SHP77 (cell line): Measurements from ENCODE around the gene PRELID3B.

Source experiments
- DNase-seq, 2 experiments: peaks; one replicate each; lab custom pipeline; 2025; lab: John Stamatoyannopoulos, UW

The PRELID3B gene

DNA sequence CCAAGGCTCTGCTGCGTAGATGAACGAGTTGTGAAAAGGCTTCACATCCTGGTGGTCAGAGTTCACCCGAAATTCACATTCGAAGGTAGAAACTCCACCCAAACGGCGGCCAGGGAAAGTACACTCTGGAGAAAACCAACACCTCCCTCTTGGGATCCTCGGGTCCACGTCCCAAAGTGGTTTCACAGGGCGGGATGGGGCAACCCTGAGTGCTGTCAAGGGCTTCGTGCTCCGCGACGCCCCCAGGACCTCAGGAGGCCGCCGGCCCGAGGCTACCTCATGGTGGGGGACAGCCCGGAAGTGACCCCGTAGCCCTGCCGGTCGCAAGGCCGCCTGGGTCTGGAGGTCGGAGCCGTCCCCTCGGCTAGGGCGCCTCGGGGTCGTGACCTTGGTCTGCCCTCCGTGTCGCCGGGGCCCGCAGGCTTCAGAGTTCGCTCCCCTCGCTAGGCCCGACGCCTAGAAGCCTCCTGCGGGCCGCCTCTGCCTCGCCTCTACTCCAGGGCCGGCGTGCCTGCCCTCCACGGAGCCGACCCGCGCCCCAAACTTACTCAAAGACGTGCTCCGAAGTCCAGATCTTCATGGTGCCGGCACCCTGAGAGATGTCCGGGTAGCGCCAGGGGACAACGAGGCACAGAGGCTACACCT, at the start of gene PRELID3B:
TSS of gene PRELID3B (minus strand) at position 636 of the 645 bp plus-strand sequence. CDS start at position 580, 56 bp downstream.
- DNase-seq: peak; percentile 13 to 57

DNA sequence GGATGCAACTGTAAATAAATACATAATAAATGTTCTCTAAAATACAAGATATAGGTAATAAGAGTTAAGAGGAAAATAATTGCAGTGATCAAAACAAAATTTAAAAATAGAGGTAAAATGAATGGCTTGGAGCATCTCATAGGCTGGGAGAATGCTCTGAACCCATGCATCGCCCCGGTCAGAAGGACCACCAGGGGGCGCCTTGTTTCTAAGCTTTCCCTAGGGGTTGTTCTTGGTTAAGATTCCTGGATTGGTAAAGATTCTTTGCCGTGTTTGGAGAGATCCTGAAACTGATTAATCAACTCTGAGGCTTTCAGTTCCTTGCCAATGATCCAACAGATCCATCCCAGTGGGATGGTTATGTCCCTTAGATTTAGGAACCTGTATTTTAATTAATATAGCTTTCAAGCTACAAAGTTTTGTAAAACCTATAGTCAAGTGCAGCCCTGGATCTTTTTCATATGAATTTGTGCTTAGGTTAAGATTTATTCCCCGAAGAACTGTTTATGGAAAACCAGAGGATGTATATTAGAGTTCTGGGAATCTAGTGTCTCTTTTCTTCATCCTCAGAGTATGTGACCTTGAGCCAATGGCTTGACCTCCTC, 45.3 kb upstream of the PRELID3B start:
- peak; percentile 75 to 84 for DNase-seq

DNA sequence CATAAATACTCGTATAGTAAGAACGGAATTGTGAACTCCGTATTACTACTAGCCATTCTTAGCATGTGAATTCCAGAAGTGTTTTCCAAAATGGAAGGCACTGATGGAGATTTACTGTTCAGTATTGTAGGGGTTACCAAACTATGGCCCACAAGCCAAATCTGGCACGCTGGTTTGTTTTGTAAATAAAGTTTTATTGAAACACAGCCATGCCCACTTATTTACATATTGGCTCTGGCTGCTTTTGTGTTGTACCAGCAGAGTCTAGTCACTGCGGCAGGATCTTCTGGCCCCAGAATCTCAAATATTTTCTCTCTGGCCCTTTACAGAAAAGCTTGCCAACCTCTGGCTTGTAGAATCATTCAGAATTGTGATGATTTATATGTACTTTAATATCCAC, 44.3 kb upstream of the PRELID3B start:
- DNase-seq: no peak

DNA sequence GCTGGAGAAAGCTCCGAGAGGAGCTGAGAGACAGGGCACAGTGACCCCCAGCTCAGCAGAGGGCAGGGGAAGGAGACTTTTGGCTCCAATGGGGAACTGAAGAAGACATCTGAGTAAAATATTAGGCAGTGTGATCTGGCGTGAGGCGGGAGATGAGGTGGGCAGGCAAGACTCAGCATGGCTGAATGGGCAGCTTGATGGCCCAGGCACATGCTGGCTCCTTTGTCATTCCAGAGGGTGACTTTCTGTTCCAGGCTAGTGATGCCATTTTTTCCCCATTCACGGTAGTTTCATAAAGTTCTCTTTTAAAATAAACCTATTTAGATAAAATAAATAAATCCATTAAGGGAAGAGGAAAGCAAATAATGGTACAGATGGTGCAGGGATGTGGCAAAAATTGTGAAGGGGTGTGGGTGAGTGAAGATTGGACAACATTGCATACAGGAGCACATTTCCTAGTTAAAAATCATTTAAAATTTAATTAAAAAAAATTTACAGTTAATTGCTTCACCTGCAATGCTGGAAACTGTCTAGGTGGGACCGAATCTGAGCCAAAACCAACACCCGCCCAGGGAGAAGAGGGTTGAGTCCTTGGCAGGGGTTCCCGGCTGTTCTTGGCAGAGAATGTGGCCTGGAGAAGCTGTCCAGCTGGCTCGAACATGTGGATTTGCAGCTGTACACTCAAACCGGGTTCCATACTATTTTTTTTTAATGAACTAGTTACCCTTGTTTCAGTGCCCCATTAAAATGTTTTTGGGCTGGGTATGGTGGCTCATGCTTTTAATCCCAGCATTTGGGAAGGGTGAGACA, 41.7 kb upstream of the PRELID3B start:
- DNase-seq: no peak

DNA sequence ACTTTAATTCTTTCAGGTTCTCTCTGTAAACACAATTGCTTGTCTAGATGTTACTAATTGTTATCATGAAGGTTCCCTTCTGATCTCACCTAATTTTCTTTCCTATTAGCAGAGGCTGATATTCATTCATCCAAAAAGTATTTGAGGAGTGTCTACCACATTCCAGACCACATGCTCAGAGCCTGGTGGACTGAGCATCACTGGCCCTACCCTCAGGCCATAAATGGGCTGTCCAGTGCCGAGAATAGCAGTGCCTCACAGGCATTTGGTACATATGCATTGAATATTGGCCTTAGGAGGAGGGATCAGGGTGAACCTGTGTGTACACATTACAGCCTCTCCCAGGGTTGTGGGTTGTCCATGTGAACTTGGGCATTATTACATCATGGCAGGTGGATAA, 40.4 kb upstream of the PRELID3B start:
- no peak for DNase-seq

DNA sequence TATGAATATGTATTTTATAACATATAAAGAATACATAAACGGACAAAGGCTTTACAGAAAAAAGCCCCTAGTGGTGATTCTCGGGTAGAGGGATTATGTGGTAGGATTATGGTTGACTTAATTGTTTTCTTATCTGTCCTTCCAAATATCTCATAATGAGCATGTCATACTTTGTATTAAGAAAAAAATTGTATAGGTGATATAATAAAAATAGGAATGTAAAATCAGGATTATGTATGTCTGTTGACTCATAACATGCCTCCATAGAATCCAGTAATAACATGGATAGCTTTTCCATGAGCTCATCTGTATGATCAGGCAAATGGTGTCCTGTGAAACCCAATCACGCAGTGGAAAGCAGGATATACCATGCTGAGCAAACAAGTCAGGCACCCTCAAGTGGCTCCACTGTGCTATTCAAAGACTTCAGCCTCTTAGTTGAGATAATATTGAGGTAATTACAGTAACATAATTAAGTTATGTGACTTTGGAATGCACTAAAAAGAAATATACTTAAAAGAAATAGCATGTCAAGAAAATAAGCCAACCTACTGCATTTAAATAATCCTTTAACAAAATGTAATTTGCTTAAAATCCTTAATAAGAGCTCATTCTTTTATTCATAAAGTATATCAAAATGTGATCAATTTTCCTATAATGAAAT, 39.6 kb upstream of the PRELID3B start:
- peak; percentile 68 to 86 for DNase-seq

DNA sequence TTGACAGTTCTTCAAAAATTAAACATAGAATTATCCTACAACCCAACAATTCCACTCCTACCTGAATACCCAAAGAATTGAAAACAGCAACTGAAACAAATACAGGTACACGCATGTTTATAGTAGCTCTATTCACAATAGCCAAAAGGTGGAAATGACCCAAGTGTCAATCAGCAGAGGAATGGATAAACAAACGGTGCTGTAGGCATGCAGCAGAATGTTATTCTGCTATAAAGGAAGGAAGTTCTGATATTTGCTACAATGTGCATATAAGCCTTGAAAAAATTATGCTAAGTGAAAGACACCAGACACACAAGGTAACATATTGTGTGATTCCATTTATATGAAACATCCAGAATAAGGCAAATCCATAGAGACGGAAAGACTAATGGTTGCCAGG, 38.5 kb upstream of the PRELID3B start:
- DNase-seq: no peak

DNA sequence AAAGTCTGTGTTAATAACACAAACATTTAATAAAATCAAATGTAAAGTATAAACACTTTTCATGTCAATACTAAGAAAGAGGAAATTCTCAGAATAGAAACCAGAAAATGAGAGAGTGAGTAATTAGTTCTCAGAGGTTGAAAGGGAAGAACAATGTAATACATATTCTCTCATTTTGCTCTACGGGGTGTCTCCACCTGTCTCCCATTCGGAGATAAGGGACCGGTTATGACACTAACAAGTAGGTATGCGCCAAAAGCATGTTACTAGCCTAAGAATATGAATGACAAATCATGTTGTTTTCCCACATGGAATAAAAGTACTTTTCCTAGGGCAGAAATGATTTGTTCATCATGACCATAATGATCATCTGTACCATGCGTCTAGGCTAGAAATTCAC, 35.6 kb upstream of the PRELID3B start:
- DNase-seq: no peak

DNA sequence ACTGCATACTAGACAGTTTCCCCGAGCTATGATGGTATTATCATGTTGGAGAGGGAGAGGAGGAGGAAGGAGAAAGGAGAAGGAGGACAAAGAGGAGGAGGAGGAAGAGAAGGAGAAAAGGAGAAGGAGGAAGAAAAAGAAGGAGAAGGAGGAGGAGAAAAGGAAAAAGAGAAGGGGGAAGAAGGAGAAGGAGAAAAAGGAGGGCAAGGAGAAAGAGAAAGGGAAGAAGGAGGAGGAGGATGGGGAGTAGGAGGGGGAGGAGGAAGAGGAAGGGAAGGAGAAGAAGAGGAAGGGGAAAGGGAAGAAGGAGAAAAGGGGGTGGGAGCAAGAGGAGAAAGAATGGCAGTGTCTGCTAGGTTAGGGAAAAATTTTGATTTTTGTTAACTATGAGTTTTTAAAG, 35.1 kb upstream of the PRELID3B start:
- DNase-seq: no peak

DNA sequence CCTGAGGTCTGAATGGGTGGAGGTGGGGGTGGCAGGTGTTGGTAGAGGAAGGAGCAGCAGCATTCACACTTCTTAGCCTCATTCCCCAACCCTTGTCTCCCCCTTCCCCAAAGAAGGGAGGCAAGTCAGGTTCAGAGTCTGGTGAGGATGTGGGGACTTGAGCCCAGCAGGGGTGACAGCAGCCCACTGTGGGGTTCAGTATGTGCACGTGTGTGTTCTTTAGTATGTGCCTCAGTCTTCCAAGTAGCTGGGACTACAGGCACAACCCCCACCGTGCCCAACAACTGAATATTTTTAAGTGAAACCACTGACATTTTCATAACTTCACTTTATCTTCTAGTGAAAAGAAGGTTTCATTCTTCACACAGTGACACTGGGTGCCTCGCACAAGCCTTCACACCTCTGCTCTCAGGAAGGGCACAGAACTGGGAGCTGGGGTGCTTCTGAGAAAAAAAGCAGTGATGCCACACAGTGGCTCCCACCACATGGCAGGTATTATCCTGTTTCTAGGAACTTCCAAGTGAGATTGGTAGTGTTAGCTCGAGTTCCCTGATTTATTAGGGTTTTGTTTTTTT, 33.4 kb upstream of the PRELID3B start:
- DNase-seq: no peak

DNA sequence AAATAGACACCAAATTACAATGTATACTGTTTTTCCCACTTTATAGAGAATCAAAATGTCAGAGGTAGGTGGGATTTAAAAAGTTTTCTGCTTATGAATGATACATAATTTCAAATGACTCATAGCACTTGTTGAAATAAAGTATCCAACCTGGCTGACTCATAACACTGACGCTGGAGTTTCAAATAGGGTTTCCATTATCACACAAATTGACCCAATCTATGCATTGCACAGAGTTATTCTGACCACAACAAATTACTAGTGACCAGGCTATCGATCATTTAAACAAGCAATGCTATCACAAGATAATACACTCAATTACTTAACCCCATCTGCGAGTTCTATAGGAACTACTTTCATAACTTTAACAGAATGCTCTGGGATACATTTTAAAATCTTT, 31.9 kb upstream of the PRELID3B start:
- DNase-seq: no peak

DNA sequence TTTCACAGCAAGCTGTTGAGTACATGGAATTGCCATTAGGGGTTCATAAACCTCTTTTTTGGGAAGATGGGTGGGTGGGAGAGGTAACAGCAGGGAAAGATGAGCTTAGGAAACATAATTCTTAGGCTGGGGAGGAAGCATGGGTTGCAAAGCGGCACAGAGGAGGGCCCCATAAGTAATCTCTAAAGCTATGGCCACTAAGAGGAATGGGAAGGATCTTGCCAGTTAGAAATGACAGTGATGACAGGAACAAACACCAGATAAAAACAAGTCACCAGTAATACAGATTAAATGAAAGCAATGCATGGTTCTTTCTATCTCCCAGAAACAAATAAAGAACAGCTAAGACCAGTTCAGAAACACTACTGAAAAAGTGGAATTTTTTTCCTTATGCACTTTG, 31.0 kb upstream of the PRELID3B start:
- no peak for DNase-seq

DNA sequence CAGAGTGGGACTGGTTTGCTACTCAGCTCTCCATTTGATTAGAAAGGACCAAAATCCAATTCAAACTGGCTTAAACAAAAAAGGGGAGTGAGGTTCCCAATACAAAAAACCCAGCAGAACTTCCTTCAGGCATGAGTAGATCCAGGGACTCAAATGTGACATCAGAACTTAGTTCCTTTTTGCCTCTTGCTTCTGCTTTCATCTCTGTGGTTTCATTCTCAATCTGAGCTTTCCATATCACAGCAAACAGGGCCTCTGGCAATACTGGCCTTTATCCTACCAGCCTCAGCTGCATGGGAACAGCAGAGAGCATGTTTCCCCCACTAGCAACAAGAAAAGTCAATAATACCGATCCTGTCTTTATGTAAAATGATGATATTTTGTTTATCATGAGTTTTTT, 28.6 kb upstream of the PRELID3B start:
- DNase-seq: no peak

DNA sequence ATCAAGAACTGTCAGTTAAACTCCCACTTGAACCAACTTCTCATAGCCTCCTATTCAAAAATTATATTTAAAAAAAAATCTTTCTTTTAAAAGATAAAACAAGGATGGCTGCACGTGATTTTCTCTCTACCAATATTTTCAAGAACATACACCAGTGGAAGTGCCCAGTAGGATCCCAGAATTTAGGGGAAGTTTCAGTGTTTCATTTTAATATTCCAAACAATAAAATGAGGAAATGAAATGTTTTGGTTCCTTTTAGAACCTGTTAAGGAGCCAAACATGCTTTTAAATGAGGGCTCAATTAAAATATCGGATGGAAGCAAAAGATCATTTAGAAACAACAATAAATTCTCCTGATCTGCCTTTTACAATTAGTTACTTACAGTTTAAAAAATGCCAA, 26.4 kb upstream of the PRELID3B start:
- no peak for DNase-seq

DNA sequence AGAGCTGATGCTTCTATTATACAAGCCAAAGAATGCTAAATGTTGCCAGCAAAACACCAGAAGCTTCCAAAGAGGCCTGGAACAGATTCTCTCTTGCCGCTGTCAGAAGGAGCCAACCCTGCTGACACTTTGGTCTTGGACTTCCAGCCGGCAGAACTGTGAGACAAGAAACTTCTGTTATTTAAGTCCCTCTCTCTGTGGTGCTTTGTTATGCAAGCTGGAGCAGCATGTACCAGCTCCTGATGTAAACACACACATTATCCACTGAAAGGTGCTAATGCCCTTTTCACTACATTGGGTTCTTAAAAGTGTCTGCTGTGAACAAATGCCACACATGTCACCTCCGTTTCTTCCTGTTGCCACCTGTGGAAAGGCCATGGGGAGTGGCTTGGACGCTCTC, 25.9 kb upstream of the PRELID3B start:
- no peak for DNase-seq

DNA sequence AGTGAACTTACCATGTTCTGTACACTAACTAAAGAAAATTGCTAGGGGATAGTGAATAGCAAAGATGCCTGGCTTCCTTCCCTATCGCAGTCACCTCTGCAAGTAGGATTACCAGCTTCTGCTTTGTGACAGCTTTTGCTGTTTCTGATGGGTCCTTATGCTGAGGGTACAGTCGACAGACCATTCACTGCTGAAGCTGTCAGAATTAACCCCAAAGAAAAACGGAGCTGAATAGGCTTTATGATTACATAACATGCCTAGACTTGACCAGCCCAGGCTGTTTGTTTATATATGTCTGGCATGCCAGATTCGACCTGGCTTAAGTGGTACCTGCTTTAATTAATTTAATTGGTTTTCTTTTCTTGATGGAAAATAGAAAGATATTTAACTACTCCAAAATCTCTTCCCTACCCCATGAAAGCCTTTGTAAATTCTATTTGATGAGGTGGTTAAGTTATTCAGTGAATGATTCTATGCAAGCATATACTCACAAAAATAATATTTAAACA, 21.7 kb upstream of the PRELID3B start:
- DNase-seq: peak; percentile 66 to 71

DNA sequence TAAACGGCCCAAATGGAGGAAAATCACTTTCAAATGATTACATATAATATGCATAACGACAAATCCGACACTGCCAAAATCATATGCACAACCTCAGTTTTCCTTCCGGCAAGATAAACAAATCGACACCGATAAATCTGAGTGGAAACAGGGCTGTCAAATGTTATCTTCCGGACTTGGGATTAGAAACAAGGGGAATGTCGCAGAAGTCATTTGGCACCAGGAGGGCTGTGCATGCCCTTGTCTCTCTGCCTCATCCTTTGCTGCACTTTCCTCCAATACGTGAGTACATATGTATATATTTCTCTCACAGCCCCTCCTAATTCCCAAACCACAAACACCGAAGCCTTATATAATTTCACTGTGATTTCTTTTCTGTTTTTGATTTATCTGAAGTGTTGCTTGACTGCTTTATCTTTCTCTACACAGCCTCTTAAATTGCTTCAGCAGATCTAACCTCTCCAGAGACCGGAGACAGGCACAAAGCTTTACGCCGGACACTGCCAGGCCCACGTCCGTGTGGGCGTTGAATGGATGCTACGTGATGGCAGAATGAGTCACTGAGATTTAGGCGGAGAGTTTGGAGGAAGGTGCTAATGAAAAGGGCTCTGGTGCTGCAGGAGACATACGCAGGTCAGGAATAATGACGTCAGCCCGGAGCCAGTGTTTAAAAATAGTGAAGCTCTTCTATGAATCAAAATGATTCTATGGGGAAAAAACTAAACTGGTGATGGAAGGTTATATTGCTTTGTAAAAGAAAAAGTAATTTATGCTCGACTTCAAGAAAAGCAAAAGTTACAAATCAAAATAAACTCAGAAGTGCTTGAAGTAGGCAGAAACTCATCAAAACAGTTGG, 21.0 kb upstream of the PRELID3B start:
- DNase-seq: peak; percentile 86 to 91

DNA sequence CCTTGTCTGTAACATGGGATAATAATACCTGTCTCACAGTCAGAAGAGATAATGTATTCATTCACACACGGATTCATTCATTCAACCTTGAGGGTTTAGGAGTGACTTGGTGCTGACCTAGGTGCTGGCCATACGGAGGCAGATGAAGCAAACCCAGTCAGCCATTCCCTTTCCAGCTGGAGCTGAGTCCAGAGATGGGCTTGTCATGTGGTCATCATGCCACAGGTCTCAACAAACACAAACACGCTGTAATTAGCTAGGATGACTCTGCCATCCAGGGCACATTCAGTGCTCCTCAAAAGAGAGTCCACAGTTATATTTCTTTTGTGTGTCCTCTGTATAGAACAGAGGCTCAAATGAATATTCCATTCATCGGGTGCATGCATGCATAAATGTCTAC, 19.5 kb upstream of the PRELID3B start:
- peak in 1 of 2 experiments; percentile 42 for DNase-seq

DNA sequence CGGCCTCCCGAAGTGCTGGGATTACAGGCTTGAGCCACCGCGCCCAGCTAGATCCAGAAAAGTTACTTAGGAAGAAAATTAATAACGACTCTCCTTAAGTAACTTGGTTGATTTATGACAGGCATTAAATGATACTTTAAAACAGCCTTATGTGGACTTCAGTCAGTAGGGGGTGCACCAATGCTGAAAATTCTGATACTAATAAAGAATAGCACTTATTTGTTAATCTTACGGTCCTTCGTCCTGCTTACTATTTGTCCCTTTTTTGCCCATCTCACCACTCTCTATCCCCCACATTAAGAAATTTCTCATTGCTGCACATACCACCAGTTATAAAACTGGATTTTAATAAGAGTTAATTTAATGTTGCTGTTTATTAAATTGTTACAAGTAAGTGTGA, 12.7 kb upstream of the PRELID3B start:
- DNase-seq: peak in 1 of 2 experiments; percentile 22

DNA sequence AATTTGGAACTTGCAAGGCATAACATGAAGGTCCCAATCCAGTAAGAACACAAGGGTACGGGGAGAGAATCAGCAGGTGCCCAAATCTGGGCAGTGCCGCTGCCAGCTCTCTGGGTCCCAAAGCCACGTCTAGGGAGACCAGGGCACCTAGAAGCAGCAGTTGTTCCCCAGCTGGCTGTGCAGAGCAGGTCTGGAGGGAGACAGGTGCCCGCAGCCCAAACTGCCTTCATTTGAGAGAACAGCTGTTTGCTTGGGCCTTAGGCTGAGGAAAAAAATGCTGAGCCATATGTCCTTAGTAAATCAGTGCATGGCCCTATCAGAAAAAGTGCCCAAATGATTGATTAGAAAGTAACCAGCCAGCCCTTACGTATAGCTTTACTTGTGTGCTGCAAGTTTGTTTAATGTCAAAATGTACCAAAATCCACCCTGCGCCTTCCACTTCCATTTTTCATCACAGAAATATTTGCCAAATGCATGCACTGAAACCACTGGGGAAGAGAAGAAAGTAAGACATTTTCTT, 9.1 kb upstream of the PRELID3B start:
- DNase-seq: peak in 1 of 2 experiments; percentile 56

DNA sequence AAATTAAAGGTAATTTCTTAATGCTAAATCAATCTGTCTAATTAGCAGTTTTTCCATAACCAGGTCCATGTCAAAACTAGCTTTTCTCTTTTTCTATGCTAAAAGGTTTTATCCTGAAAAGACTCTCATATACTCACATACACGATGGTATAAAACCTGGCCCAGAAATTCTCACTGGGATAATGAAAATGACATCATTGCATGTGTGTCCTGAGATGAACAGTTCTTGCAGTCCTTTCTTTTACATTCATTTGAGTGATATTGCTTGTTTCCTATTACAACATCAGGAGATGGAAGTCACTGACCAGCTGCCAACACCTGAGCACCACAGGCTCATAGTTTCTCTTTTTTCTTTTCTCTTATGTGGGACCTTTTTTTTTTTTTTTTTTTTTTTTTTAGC, 7.9 kb upstream of the PRELID3B start:
- no peak for DNase-seq
